Astrocyte of the cerebellum (primary cell): Measurements from ENCODE around the gene TGM2.

Experiments
- DNase-seq: peaks from one replicate; pipeline ENCODE4 v3.0.0-alpha.2; 2011; ENCODE audit warnings: low read depth
- H3K4me3 ChIP-seq: 2 replicates; pipeline ENCODE4 v1.5.1; 2011; ENCODE audit warnings: mild to moderate bottlenecking, low read depth, low read length, moderate library complexity
- CTCF ChIP-seq: IDR thresholded peaks from 2 replicates; pipeline ENCODE4 v1.5.1; 2012; ENCODE audit warnings: low read length, low read depth, moderate library complexity, mild to moderate bottlenecking; ENCODE audit errors: missing control alignments
- in situ Hi-C: cut with HindIII; loops from 2 replicates; pipeline ENCODE4 v1.10.0; 2017; ENCODE audit warnings: low sequenced_read_pairs

The TGM2 gene

GRCh38 chr20:38126146-38126921, 38.7 kb downstream of the TGM2 start:
- no peak for DNase-seq
- in situ Hi-C loops = loop anchor here (5.0 kb wide), 1 partner anchor 54 kb away; no protein-coding TSS in a partner anchor
- no peak for TF ChIP-seq CTCF
- H3K4me3 ChIP-seq = no peak overlapping the region

- no peak overlapping the region for H3K4me3 ChIP-seq
- peak; percentile 42 for TF ChIP-seq CTCF
- in situ Hi-C loops = loop anchor here (5.0 kb wide), 1 partner anchor 53 kb away; no protein-coding TSS in a partner anchor
- no peak for DNase-seq
These were observed 39.7 kb downstream of the TGM2 start for GRCh38 chr20:38125157-38126056.

- in situ Hi-C loops = no loop called here
- TF ChIP-seq CTCF = no peak
- no peak overlapping the region for H3K4me3 ChIP-seq
- no peak for DNase-seq
These were observed 42.0 kb downstream of the TGM2 start for GRCh38 chr20:38123021-38123587.

GRCh38 chr20:38121741-38122140, 43.3 kb downstream of the TGM2 start:
- TF ChIP-seq CTCF = no peak
- in situ Hi-C loops = no loop called here
- H3K4me3 ChIP-seq = no peak overlapping the region
- DNase-seq = no peak

- no peak for TF ChIP-seq CTCF
- in situ Hi-C loops = no loop called here
These were observed 44.5 kb downstream of the TGM2 start for GRCh38 chr20:38120625-38120988.

GRCh38 chr20:38119446-38119845, 45.6 kb downstream of the TGM2 start:
- no peak overlapping the region for H3K4me3 ChIP-seq
- in situ Hi-C loops = no loop called here
- no peak for TF ChIP-seq CTCF
- no peak for DNase-seq

More at GRCh38 chr20:38120625-38120988, 44.5 kb downstream of the TGM2 start:
- no peak for DNase-seq
- no peak overlapping the region for H3K4me3 ChIP-seq
